Stimulated activated CD4-positive, alpha-beta T cell treated with anti-CD3 and anti-CD28 coated beads, Interleukin-1b, Interleukin-23, amount 100 ng/mL, for 4 hours (primary cell): ENCODE data around the gene PTPRN2.
"Not testable (repeated sequence)": the region's sequence is repeated elsewhere in the genome, so short reads cannot be mapped to it uniquely, and the experiment has no call there.

Experiments used
- DNase-seq, 2 donors: peaks; one replicate each; pipeline ENCODE4 v3.0.0-alpha.2; 2020; ENCODE audit warnings: low read depth in 2 of 2

PTPRN2 gene

GRCh38 chr7:157952050-157952667, 635.5 kb downstream of the PTPRN2 start:
- no peak for DNase-seq

- no peak for DNase-seq
Measured at GRCh38 chr7:157951300-157952049, 636.1 kb downstream of the PTPRN2 start.

- DNase-seq = no peak
Measured at GRCh38 chr7:157949711-157950110, 637.9 kb downstream of the PTPRN2 start.

- DNase-seq = no peak
Measured at GRCh38 chr7:157947504-157947903, 640.1 kb downstream of the PTPRN2 start.

GRCh38 chr7:157946398-157947060, 641.1 kb downstream of the PTPRN2 start:
- DNase-seq = no peak

- no peak for DNase-seq
Measured at GRCh38 chr7:157945401-157945800, 642.2 kb downstream of the PTPRN2 start.

- DNase-seq = no peak
Measured at GRCh38 chr7:157944734-157945291, 642.8 kb downstream of the PTPRN2 start.

- no peak for DNase-seq
Measured at GRCh38 chr7:157944051-157944450, 643.6 kb downstream of the PTPRN2 start.

- DNase-seq = no peak
Measured at GRCh38 chr7:157943561-157943960, 644.1 kb downstream of the PTPRN2 start.

- DNase-seq = no peak
Measured at GRCh38 chr7:157941210-157941609, 646.4 kb downstream of the PTPRN2 start.

- no peak for DNase-seq
Measured at GRCh38 chr7:157940497-157940896, 647.1 kb downstream of the PTPRN2 start.

GRCh38 chr7:157938211-157938610, 649.4 kb downstream of the PTPRN2 start:
- no peak for DNase-seq

GRCh38 chr7:157937406-157937805, 650.2 kb downstream of the PTPRN2 start:
- no peak for DNase-seq

GRCh38 chr7:157936976-157937375, 650.6 kb downstream of the PTPRN2 start:
- DNase-seq = no peak

- not testable (repeated sequence) for DNase-seq
Measured at GRCh38 chr7:157935721-157936120, 651.9 kb downstream of the PTPRN2 start.

- DNase-seq = not testable (repeated sequence)
Measured at GRCh38 chr7:157933219-157934155, 654.1 kb downstream of the PTPRN2 start.

GRCh38 chr7:157932498-157933218, 655.0 kb downstream of the PTPRN2 start:
- DNase-seq = no peak

- DNase-seq = no peak
Measured at GRCh38 chr7:157930926-157931466, 656.6 kb downstream of the PTPRN2 start.

- no peak for DNase-seq
Measured at GRCh38 chr7:157930441-157930840, 657.2 kb downstream of the PTPRN2 start.

- DNase-seq = no peak
Measured at GRCh38 chr7:157929671-157930070, 658.0 kb downstream of the PTPRN2 start.
